H9 (cell line): ENCODE results near the gene UBLCP1. TPM values are rescaled to one million over a fixed set of nuclear protein-coding genes. Genes with fewer than 3 reads are reported as not detected.

Experiments
- DNase-seq: peaks from one replicate; pipeline ENCODE4 v3.0.0-alpha.2; 2017
- H2AFZ ChIP-seq: one replicate; pipeline ENCODE4 v1.6.1; 2013; ENCODE audit warnings: mild to moderate bottlenecking, low read length, control low read depth, moderate library complexity
- H2AK5ac ChIP-seq: 2 replicates; pipeline ENCODE4 v1.6.1; 2013; ENCODE audit warnings: low read length, control low read depth, mixed read lengths; ENCODE audit not compliant: insufficient read length
- H2BK120ac ChIP-seq: one replicate; pipeline ENCODE4 v1.6.1; 2013; ENCODE audit warnings: low read depth, mild to moderate bottlenecking, low read length, control low read depth, inconsistent platforms; ENCODE audit not compliant: poor library complexity, severe bottlenecking
- H2BK12ac ChIP-seq: 2 replicates; pipeline ENCODE4 v1.6.1; 2013; ENCODE audit warnings: low read length, control low read depth, mixed read lengths, low read depth; ENCODE audit not compliant: insufficient read length
- H2BK15ac ChIP-seq: 2 replicates; pipeline ENCODE4 v1.6.1; 2013; ENCODE audit warnings: low read depth, low read length, control low read depth
- H2BK20ac ChIP-seq: one replicate; pipeline ENCODE4 v1.6.1; 2013; ENCODE audit warnings: low read depth, mild to moderate bottlenecking, low read length, control low read depth, inconsistent platforms; ENCODE audit not compliant: poor library complexity, severe bottlenecking
- H2BK5ac ChIP-seq: 2 replicates; pipeline ENCODE4 v1.6.1; 2013; ENCODE audit warnings: low read length, control low read depth, mixed read lengths; ENCODE audit not compliant: insufficient read length
- H3K14ac ChIP-seq: 2 replicates; pipeline ENCODE4 v1.6.1; 2013; ENCODE audit warnings: low read length, control low read depth; ENCODE audit not compliant: insufficient read depth
- H3K18ac ChIP-seq: 2 replicates; pipeline ENCODE4 v1.6.1; 2013; ENCODE audit warnings: low read depth, mild to moderate bottlenecking, mixed read lengths, low read length, control low read depth; ENCODE audit not compliant: insufficient read length
- H3K23ac ChIP-seq: 2 replicates; pipeline ENCODE4 v1.6.1; 2013; ENCODE audit warnings: low read length, control low read depth, mixed read lengths, low read depth; ENCODE audit not compliant: insufficient read length
- H3K23me2 ChIP-seq: 2 replicates; pipeline ENCODE4 v1.6.1; 2013; ENCODE audit warnings: low read depth, mild to moderate bottlenecking, mixed read lengths, low read length, control low read depth; ENCODE audit not compliant: insufficient read length, poor library complexity, severe bottlenecking
- H3K27ac ChIP-seq: 2 replicates; pipeline ENCODE4 v1.5.1; 2013; ENCODE audit warnings: low read length, control low read depth, mixed read lengths, low read depth; ENCODE audit not compliant: insufficient read length
- H3K27me3 ChIP-seq: 2 replicates; pipeline ENCODE4 v1.6.1; 2013; ENCODE audit warnings: low read length, control low read depth, inconsistent platforms; ENCODE audit not compliant: insufficient read depth
- H3K4ac ChIP-seq: 2 replicates; pipeline ENCODE4 v1.6.1; 2013; ENCODE audit warnings: low read depth, mild to moderate bottlenecking, control low read depth, inconsistent platforms, low read length, moderate library complexity
- H3K4me1 ChIP-seq: 2 replicates; pipeline ENCODE4 v1.6.1; 2013; ENCODE audit warnings: low read length, control low read depth, inconsistent platforms; ENCODE audit not compliant: insufficient read depth
- H3K4me2 ChIP-seq: 2 replicates; pipeline ENCODE4 v1.6.1; 2013; ENCODE audit warnings: low read length, control low read depth, mixed read lengths; ENCODE audit not compliant: insufficient read length, insufficient read depth
- H3K56ac ChIP-seq: 2 replicates; pipeline ENCODE4 v1.6.1; 2013; ENCODE audit warnings: low read depth, mild to moderate bottlenecking, mixed read lengths, low read length, control low read depth; ENCODE audit not compliant: insufficient read length
- H3K79me1 ChIP-seq: 2 replicates; pipeline ENCODE4 v1.6.1; 2013; ENCODE audit warnings: low read depth, mild to moderate bottlenecking, moderate library complexity, low read length, control low read depth, inconsistent platforms; ENCODE audit not compliant: insufficient read depth, poor library complexity, severe bottlenecking
- H3K79me2 ChIP-seq: 2 replicates; pipeline ENCODE4 v1.6.1; 2013; ENCODE audit warnings: low read length, control low read depth, inconsistent platforms; ENCODE audit not compliant: insufficient read depth
- H3K9ac ChIP-seq: 2 replicates; pipeline ENCODE4 v1.6.1; 2013; ENCODE audit warnings: low read length, control low read depth, mixed read lengths; ENCODE audit not compliant: insufficient read length; ENCODE audit errors: extremely low read depth
- H3K9me3 ChIP-seq: one replicate; pipeline ENCODE4 v1.6.1; 2013; ENCODE audit warnings: low read depth, low read length, inconsistent platforms; ENCODE audit not compliant: control insufficient read depth
- H3T11ph ChIP-seq: one replicate; pipeline ENCODE4 v1.6.1; 2013; ENCODE audit warnings: mild to moderate bottlenecking, low read length, control low read depth, inconsistent platforms
- H4K20me1 ChIP-seq: one replicate; pipeline ENCODE4 v1.6.1; 2013; ENCODE audit not compliant: control insufficient read depth, insufficient read length, insufficient read depth
- H4K5ac ChIP-seq: 2 replicates; pipeline ENCODE4 v1.6.1; 2013; ENCODE audit warnings: low read depth, mild to moderate bottlenecking, mixed read lengths, low read length, control low read depth; ENCODE audit not compliant: insufficient read length
- H4K8ac ChIP-seq: replicated peaks from 2 replicates; pipeline ENCODE4 v1.6.1; 2013; ENCODE audit warnings: low read length, control low read depth, mixed read lengths, low read depth; ENCODE audit not compliant: insufficient read length
- H4K91ac ChIP-seq: 2 replicates; pipeline ENCODE4 v1.6.1; 2013; ENCODE audit warnings: low read depth, mild to moderate bottlenecking, moderate library complexity, mixed read lengths, low read length, control low read depth; ENCODE audit not compliant: insufficient read length
- H3K27ac Mint-ChIP-seq, 3 experiments: 2 replicates in 2 of 3; 3 replicates in 1 of 3; pipeline ENCODE4 v1.8.0; 2020 to 2021; ENCODE audit warnings: mixed read lengths in 3 of 3, mild to moderate bottlenecking in 1 of 3, moderate library complexity in 1 of 3
- H3K27me3 Mint-ChIP-seq: 2 replicates; pipeline ENCODE4 v1.8.0; 2021; ENCODE audit warnings: low read depth, mild to moderate bottlenecking, moderate library complexity, mixed read lengths
- H3K36me3 Mint-ChIP-seq, 3 experiments: 2 replicates in 2 of 3; 3 replicates in 1 of 3; pipeline ENCODE4 v1.8.0; 2020 to 2021; ENCODE audit warnings: low read depth in 3 of 3, mixed read lengths in 3 of 3; ENCODE audit not compliant: insufficient read depth in 1 of 3
- H3K4me1 Mint-ChIP-seq, 2 experiments: 2 replicates each; pipeline ENCODE4 v1.8.0; 2020; ENCODE audit warnings: mixed read lengths in 2 of 2
- H3K4me3 Mint-ChIP-seq, 2 experiments: 2 replicates in 1 of 2; 3 replicates in 1 of 2; pipeline ENCODE4 v1.8.0; 2020 to 2021; ENCODE audit warnings: mild to moderate bottlenecking in 2 of 2, mixed read lengths in 2 of 2, moderate library complexity in 1 of 2
- H3K9me3 Mint-ChIP-seq, 2 experiments: 2 replicates in 1 of 2; 3 replicates in 1 of 2; pipeline ENCODE4 v1.8.0; 2020; ENCODE audit warnings: mild to moderate bottlenecking in 2 of 2, mixed read lengths in 2 of 2, moderate library complexity in 1 of 2
- WGBS: extraction: QIAGEN DNeasy Blood & Tissue Kit; methylation state at CpG from one replicate; pipeline ENCODE4 v1.1.7; 2013; ENCODE audit warnings: missing lambda C conversion rate, low lambda C conversion rate, mixed read lengths; ENCODE audit not compliant: insufficient read length; ENCODE audit errors: extremely low coverage; 5-methylcytosine and 5-hydroxymethylcytosine counted together
- total RNA-seq: library from RNA; stranded (reverse); gene quantifications from 2 replicates; pipeline ENCODE4 v1.2.1, GENCODE V29; 2021
- TF ChIP-seq, protein P1 (sequence below): fragments of 200-600 bp; sonication (generic); conservative IDR thresholded peaks from 3 replicates; pipeline ENCODE4 v1.8.0; 2021; ENCODE audit warnings: antibody characterized with exemption, mild to moderate bottlenecking

Gene UBLCP1
- total RNA-seq, 1 experiment from 2014 or later: 37.9 TPM

DNA sequence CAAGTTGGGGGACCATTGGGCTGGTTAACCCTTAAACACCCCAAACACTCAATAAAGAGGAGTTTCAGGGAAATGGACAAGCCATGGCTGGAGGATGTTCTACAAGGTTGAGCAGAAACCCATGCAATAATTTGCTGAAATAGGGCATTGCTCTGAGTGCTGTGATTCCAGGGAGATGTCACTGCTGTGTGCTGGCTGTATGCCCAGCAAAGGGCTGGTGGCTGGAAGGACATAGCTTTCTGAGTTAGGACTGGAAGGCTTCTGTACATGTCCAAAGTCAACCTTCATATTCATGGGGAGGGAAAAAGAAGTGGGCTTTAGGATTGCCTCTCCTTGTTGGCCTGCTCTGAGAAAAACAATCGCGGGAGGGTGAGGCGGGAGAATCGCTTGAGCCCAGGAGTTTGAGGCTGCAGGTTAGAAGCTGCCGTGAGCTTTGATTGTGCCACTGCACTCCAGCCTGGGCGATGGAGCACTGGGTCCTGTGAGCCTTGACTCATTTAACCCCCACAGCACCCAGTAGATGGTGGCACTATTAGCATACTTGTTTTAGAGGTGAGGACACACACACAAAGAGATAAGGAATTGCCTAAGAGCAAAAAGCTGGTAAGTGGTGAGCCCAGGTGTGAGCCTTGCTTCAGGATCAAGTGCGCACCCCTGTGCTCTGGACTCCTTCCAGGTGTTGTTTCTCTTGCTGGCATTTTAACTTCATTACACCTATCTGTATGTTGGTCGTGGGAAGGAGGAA lies 46.8 kb downstream of the UBLCP1 start:
- Histone ChIP-seq H2BK120ac (no peak overlapping the region), H3K27ac (no peak overlapping the region), H4K91ac (no peak overlapping the region), H3T11ph (no peak overlapping the region), H2BK20ac (no peak overlapping the region), H3K4me1 (no peaks in the 10 kb centered on the region), H3K14ac (no peak overlapping the region; the same call in 1 of the 2 replicates), H3K23me2 (no peaks in the 10 kb centered on the region), H3K9ac (no peak overlapping the region), H3K4me2 (peak overlapping the region; percentile 31), H3K18ac (no peak overlapping the region), H3K9me3 (no peaks in the 10 kb centered on the region), H4K5ac (no peak overlapping the region), H3K4ac (no peak overlapping the region), H2BK5ac (no peak overlapping the region), H3K79me2 (no peaks in the 10 kb centered on the region), H3K56ac (no peak overlapping the region), H2BK15ac (no peak overlapping the region), H4K20me1 (no peaks in the 10 kb centered on the region), H2AFZ (no peak overlapping the region), H3K23ac (no peak overlapping the region), H2BK12ac (no peak overlapping the region), H3K79me1 (no peaks in the 10 kb centered on the region), H3K27me3 (no peaks in the 10 kb centered on the region; the same call in 1 of the 2 replicates), H2AK5ac (no peak overlapping the region), H4K8ac (no peak overlapping the region)
- Mint-ChIP-seq H3K4me1 (peaks cover 11 to 15% of the 10 kb centered on the region in 2 experiments), H3K9me3 (no peaks in the 10 kb centered on the region), H3K27ac (no peak overlapping the region), H3K36me3 (no peaks in the 10 kb centered on the region), H3K27me3 (peaks cover 54% of the 10 kb centered on the region), H3K4me3 (peak overlapping the region; percentile 51 to 65; a peak in 4 of 5 replicates)
- TF ChIP-seq, protein P1, sequence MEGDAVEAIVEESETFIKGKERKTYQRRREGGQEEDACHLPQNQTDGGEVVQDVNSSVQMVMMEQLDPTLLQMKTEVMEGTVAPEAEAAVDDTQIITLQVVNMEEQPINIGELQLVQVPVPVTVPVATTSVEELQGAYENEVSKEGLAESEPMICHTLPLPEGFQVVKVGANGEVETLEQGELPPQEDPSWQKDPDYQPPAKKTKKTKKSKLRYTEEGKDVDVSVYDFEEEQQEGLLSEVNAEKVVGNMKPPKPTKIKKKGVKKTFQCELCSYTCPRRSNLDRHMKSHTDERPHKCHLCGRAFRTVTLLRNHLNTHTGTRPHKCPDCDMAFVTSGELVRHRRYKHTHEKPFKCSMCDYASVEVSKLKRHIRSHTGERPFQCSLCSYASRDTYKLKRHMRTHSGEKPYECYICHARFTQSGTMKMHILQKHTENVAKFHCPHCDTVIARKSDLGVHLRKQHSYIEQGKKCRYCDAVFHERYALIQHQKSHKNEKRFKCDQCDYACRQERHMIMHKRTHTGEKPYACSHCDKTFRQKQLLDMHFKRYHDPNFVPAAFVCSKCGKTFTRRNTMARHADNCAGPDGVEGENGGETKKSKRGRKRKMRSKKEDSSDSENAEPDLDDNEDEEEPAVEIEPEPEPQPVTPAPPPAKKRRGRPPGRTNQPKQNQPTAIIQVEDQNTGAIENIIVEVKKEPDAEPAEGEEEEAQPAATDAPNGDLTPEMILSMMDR: no peak
- WGBS: no CpG with 5 or more reads among the region's 8 CpGs
- DNase-seq: no peak
